SK-N-SH (cell line): ENCODE results near the gene BMPR1B. TPM values are rescaled to one million over a fixed set of nuclear protein-coding genes. Genes with fewer than 3 reads are reported as not detected.

Experiments
- CTCF ChIA-PET: fragments of 300-600, 350-600 bp; formaldehyde crosslinking; extraction: SDS; loops from one replicate; lab custom pipeline; 2021; lab: Yijun Ruan, JAX
- POLR2A ChIA-PET: fragments of 350-600 bp; sonication (Branson Sonifier 250); formaldehyde crosslinking; extraction: SDS; loops from one replicate; lab custom pipeline; 2020; ENCODE audit warnings: antibody characterized with exemption, inconsistent platforms; lab: Yijun Ruan, JAX
- DNase-seq: peaks from one replicate; pipeline ENCODE4 v3.0.0; 2012
- H2AFZ ChIP-seq: fragments of 200-600 bp; sonication (generic); 2 replicates; pipeline ENCODE4 v1.8.1; 2016; ENCODE audit warnings: antibody characterized with exemption, mild to moderate bottlenecking, low read depth
- H3F3A ChIP-seq: fragments of 200-600 bp; sonication (generic); replicated peaks from 2 replicates; pipeline ENCODE3; 2016; ENCODE audit warnings: antibody characterized with exemption, mild to moderate bottlenecking; ENCODE audit not compliant: insufficient read depth
- H3K27ac ChIP-seq, 2 experiments: fragments of 200-500 bp in 1 of 2; fragments of 200-600 bp in 1 of 2; sonication (Bioruptor generic) in 1 of 2; sonication (generic), shearing (Covaris generic) in 1 of 2; 2 replicates each; pipeline versions ENCODE4 v1.5.1 to v1.6.1; 2014 to 2016; ENCODE audit warnings: low read depth in 2 of 2, inconsistent platforms in 1 of 2, low read length in 1 of 2, mild to moderate bottlenecking in 1 of 2, mixed read lengths in 1 of 2
- H3K27me3 ChIP-seq: fragments of 200-600 bp; sonication (generic), shearing (Covaris generic); 2 replicates; pipeline ENCODE4 v1.6.1; 2016; ENCODE audit warnings: mixed run types; ENCODE audit not compliant: insufficient read depth
- H3K36me3 ChIP-seq, 2 experiments: fragments of 200-500 bp in 1 of 2; fragments of 200-600 bp in 1 of 2; sonication (Bioruptor generic) in 1 of 2; sonication (generic) in 1 of 2; replicated peaks in 1 of 2; 2 replicates each; pipeline versions ENCODE3 to v1.5.1; 2014 to 2016; ENCODE audit warnings: low read length in 1 of 2, mild to moderate bottlenecking in 1 of 2; ENCODE audit not compliant: insufficient read depth in 2 of 2, control insufficient read depth in 1 of 2
- H3K4me1 ChIP-seq, 2 experiments: fragments of 200-500 bp in 1 of 2; fragments of 200-600 bp in 1 of 2; sonication (Bioruptor generic) in 1 of 2; sonication (generic), shearing (Covaris generic) in 1 of 2; 2 replicates each; pipeline versions ENCODE4 v1.5.1 to v1.6.1; 2014 to 2016; ENCODE audit warnings: low read depth in 1 of 2, low read length in 1 of 2, mixed run types in 1 of 2; ENCODE audit not compliant: insufficient read depth in 2 of 2, control insufficient read depth in 1 of 2
- H3K4me2 ChIP-seq: fragments of 200-600 bp; sonication (generic), shearing (Covaris generic); 2 replicates; pipeline ENCODE4 v1.6.1; 2017; ENCODE audit warnings: mixed run types
- H3K4me3 ChIP-seq, 2 experiments: fragments of 200-500 bp in 1 of 2; fragments of 200-600 bp in 1 of 2; sonication (Bioruptor generic) in 1 of 2; sonication (generic), shearing (Covaris generic) in 1 of 2; 2 replicates each; pipeline versions ENCODE4 v1.5.1 to v1.8.1; 2014 to 2016; ENCODE audit warnings: low read depth in 2 of 2, inconsistent platforms in 1 of 2, low read length in 1 of 2, mild to moderate bottlenecking in 1 of 2, mixed read lengths in 1 of 2, moderate library complexity in 1 of 2
- H3K79me2 ChIP-seq: fragments of 200-600 bp; sonication (generic); 2 replicates; pipeline ENCODE4 v1.8.1; 2017; ENCODE audit warnings: mild to moderate bottlenecking; ENCODE audit not compliant: insufficient read depth
- H3K9ac ChIP-seq: fragments of 200-600 bp; sonication (generic); 2 replicates; pipeline ENCODE4 v1.6.1; 2017; ENCODE audit warnings: mixed run types
- H3K9me2 ChIP-seq: fragments of 200-600 bp; sonication (generic); 2 replicates; pipeline ENCODE4 v1.6.1; 2017; ENCODE audit warnings: mixed run types
- H3K9me3 ChIP-seq: fragments of 200-600 bp; sonication (generic); 2 replicates; pipeline ENCODE4 v1.6.1; 2017; ENCODE audit warnings: mixed run types, mild to moderate bottlenecking, moderate library complexity
- H4K20me1 ChIP-seq: fragments of 200-600 bp; sonication (generic); 2 replicates; pipeline ENCODE4 v1.6.1; 2017; ENCODE audit warnings: mild to moderate bottlenecking, mixed run types; ENCODE audit not compliant: insufficient read depth
- FOSL2 ChIP-seq: IDR thresholded peaks from 2 replicates; pipeline ENCODE4 v1.4.0; 2012; ENCODE audit warnings: low read depth, mild to moderate bottlenecking, moderate library complexity, borderline replicate concordance
- FOXJ3 ChIP-seq: sonication (generic); formaldehyde crosslinking; IDR thresholded peaks from 2 replicates; pipeline ENCODE4 v1.5.1; 2020; ENCODE audit warnings: mild to moderate bottlenecking, missing genetic modification reagents
- FOXM1 ChIP-seq: IDR thresholded peaks from 2 replicates; pipeline ENCODE4 v1.4.0; 2012; ENCODE audit warnings: low read depth, mild to moderate bottlenecking
- GABPA ChIP-seq: IDR thresholded peaks from 2 replicates; pipeline ENCODE4 v1.4.0; 2012; ENCODE audit warnings: low read depth, mild to moderate bottlenecking
- GATA2 ChIP-seq: sonication (generic); formaldehyde crosslinking; IDR thresholded peaks from 2 replicates; pipeline ENCODE4 v1.5.0; 2020; ENCODE audit warnings: mild to moderate bottlenecking, missing genetic modification reagents
- NFIC ChIP-seq: IDR thresholded peaks from 2 replicates; pipeline ENCODE4 v1.4.0; 2012; ENCODE audit warnings: borderline replicate concordance
- RAD21 ChIP-seq: IDR thresholded peaks from 2 replicates; pipeline ENCODE4 v1.6.1; 2012; ENCODE audit warnings: mild to moderate bottlenecking, low read length
- RFX5 ChIP-seq: IDR thresholded peaks from 2 replicates; pipeline ENCODE4 v1.6.1; 2012; ENCODE audit warnings: mild to moderate bottlenecking, improper control_type of control experiment, low read length
- TAF1 ChIP-seq: IDR thresholded peaks from 2 replicates; pipeline ENCODE4 v1.6.1; 2012; ENCODE audit warnings: low read depth, mild to moderate bottlenecking, low read length, moderate library complexity, borderline replicate concordance
- TCF12 ChIP-seq: IDR thresholded peaks from 2 replicates; pipeline ENCODE4 v1.4.0; 2012
- TEAD4 ChIP-seq: IDR thresholded peaks from 2 replicates; pipeline ENCODE4 v1.4.0; 2012; ENCODE audit warnings: mild to moderate bottlenecking, borderline replicate concordance; ENCODE audit not compliant: insufficient read depth
- WGBS: methylation state at CpG from one replicate; pipeline ENCODE4 v1.1.6; 2017; ENCODE audit warnings: low lambda C conversion rate; 5-methylcytosine and 5-hydroxymethylcytosine counted together
- polyA plus RNA-seq, 3 experiments: library from polyadenylated mRNA; depleted of rRNA; stranded (reverse); fragments of >200 nt; gene quantifications; 2 replicates each; pipeline ENCODE4 v1.2.3, GENCODE V29; 2012
- TF ChIP-seq, protein P1 (sequence below): IDR thresholded peaks from 2 replicates; pipeline ENCODE4 v1.6.1; 2012; ENCODE audit warnings: mild to moderate bottlenecking, low read depth, low read length, moderate library complexity
- TF ChIP-seq, protein P2 (sequence below): IDR thresholded peaks from 2 replicates; pipeline ENCODE4; 2012
- TF ChIP-seq, protein P3 (sequence below): IDR thresholded peaks from 2 replicates; pipeline ENCODE4 v1.4.0; 2012; ENCODE audit warnings: low read depth
- TF ChIP-seq, protein P4 (sequence below): fragments of 150-350 bp; IDR thresholded peaks from 2 replicates; pipeline ENCODE4 v1.6.1; 2016; ENCODE audit warnings: mild to moderate bottlenecking, low read depth, low read length

Gene BMPR1B
- polyA plus RNA-seq, 1 of the 3 experiments (the other 2 are of a cell fraction), result 0.16 TPM

DNA sequence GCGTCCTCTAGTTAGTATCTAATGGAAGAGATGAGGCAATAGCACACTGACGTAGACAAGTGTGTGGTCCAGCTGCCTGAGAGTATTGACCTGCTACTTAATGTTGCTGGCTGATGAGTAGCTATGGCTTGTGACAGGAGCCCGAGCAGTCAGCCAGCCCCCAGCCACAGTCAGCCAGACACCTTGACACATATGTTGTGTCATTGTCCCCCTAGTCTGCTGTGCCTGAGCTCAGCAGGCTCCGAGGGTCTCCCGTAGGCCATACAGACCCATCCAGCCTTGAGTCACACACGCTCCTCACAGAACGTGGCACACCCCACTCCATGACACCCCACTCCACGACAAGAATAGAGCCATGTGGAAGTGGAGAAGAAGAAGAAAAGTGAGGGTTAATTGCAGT lies 428.9 kb downstream of the BMPR1B start:
- POLR2A ChIA-PET, result no interaction called here
- H3K79me2 ChIP-seq, result no peaks in the 10 kb centered on the region
- no peak overlapping the region for H2AFZ ChIP-seq
- no peak overlapping the region for H3K9ac ChIP-seq
- peaks cover 0 to 26% of the 10 kb centered on the region in 2 experiments; a peak in 1 of 4 replicates for H3K4me1 ChIP-seq
- H3K27me3 ChIP-seq, result no peaks in the 10 kb centered on the region
- H3K4me3 ChIP-seq, result no peak overlapping the region
- no peaks in the 10 kb centered on the region for H4K20me1 ChIP-seq
- H3K4me2 ChIP-seq, result no peak overlapping the region
- H3K27ac ChIP-seq, result no peak overlapping the region; a peak in 1 of 4 replicates
- H3K36me3 ChIP-seq, result peaks cover 0 to 39% of the 10 kb centered on the region in 2 experiments
- no peak for DNase-seq
- H3K9me2 ChIP-seq, result no peaks in the 10 kb centered on the region
- no peaks in the 10 kb centered on the region for H3K9me3 ChIP-seq
- WGBS, result 91% methylated on average over 7 of the region's 8 CpGs
- CTCF ChIA-PET, result interaction anchor here (1.1 to 1.3 kb wide), 2 partner anchors 20 to 37 kb away, joined by 3 to 4 read pairs; no protein-coding TSS in a partner anchor
- no peak for TF ChIP-seq TAF1
- TF ChIP-seq RFX5, result no peak
- TF ChIP-seq TCF12, result no peak
- no peak for TF ChIP-seq RAD21
- no peak for TF ChIP-seq FOSL2
- no peak for TF ChIP-seq GATA2 (CRISPR knock-in tag)
- no peak for TF ChIP-seq GABPA
- TF ChIP-seq, protein P1, sequence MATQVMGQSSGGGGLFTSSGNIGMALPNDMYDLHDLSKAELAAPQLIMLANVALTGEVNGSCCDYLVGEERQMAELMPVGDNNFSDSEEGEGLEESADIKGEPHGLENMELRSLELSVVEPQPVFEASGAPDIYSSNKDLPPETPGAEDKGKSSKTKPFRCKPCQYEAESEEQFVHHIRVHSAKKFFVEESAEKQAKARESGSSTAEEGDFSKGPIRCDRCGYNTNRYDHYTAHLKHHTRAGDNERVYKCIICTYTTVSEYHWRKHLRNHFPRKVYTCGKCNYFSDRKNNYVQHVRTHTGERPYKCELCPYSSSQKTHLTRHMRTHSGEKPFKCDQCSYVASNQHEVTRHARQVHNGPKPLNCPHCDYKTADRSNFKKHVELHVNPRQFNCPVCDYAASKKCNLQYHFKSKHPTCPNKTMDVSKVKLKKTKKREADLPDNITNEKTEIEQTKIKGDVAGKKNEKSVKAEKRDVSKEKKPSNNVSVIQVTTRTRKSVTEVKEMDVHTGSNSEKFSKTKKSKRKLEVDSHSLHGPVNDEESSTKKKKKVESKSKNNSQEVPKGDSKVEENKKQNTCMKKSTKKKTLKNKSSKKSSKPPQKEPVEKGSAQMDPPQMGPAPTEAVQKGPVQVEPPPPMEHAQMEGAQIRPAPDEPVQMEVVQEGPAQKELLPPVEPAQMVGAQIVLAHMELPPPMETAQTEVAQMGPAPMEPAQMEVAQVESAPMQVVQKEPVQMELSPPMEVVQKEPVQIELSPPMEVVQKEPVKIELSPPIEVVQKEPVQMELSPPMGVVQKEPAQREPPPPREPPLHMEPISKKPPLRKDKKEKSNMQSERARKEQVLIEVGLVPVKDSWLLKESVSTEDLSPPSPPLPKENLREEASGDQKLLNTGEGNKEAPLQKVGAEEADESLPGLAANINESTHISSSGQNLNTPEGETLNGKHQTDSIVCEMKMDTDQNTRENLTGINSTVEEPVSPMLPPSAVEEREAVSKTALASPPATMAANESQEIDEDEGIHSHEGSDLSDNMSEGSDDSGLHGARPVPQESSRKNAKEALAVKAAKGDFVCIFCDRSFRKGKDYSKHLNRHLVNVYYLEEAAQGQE, result no peak
- TF ChIP-seq FOXM1, result no peak
- TF ChIP-seq, protein P2, sequence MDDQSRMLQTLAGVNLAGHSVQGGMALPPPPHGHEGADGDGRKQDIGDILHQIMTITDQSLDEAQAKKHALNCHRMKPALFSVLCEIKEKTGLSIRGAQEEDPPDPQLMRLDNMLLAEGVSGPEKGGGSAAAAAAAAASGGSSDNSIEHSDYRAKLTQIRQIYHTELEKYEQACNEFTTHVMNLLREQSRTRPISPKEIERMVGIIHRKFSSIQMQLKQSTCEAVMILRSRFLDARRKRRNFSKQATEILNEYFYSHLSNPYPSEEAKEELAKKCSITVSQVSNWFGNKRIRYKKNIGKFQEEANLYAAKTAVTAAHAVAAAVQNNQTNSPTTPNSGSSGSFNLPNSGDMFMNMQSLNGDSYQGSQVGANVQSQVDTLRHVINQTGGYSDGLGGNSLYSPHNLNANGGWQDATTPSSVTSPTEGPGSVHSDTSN, result no peak
- TF ChIP-seq NFIC, result no peak
- no peak for TF ChIP-seq TEAD4
- TF ChIP-seq, protein P3, sequence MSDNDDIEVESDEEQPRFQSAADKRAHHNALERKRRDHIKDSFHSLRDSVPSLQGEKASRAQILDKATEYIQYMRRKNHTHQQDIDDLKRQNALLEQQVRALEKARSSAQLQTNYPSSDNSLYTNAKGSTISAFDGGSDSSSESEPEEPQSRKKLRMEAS, result no peak
- TF ChIP-seq FOXJ3, result no peak
- TF ChIP-seq, protein P4, sequence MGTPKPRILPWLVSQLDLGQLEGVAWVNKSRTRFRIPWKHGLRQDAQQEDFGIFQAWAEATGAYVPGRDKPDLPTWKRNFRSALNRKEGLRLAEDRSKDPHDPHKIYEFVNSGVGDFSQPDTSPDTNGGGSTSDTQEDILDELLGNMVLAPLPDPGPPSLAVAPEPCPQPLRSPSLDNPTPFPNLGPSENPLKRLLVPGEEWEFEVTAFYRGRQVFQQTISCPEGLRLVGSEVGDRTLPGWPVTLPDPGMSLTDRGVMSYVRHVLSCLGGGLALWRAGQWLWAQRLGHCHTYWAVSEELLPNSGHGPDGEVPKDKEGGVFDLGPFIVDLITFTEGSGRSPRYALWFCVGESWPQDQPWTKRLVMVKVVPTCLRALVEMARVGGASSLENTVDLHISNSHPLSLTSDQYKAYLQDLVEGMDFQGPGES, result no peak
- no peaks in the 10 kb centered on the region for H3F3A ChIP-seq
